ENCODE data around the gene PUS7.
A peak's percentile ranks its signal among the peaks of the same experiment; 100 is the strongest.

PUS7 gene, protein sequence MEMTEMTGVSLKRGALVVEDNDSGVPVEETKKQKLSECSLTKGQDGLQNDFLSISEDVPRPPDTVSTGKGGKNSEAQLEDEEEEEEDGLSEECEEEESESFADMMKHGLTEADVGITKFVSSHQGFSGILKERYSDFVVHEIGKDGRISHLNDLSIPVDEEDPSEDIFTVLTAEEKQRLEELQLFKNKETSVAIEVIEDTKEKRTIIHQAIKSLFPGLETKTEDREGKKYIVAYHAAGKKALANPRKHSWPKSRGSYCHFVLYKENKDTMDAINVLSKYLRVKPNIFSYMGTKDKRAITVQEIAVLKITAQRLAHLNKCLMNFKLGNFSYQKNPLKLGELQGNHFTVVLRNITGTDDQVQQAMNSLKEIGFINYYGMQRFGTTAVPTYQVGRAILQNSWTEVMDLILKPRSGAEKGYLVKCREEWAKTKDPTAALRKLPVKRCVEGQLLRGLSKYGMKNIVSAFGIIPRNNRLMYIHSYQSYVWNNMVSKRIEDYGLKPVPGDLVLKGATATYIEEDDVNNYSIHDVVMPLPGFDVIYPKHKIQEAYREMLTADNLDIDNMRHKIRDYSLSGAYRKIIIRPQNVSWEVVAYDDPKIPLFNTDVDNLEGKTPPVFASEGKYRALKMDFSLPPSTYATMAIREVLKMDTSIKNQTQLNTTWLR

GRCh38 chr7:105521717-105522463, at the start of gene PUS7:
Gene PUS7, minus strand, starts transcription at chr7:105522271. Its CDS starts 13,759 bp downstream, at chr7:105508512.
- Histone ChIP-seq H3K9ac (ENCODE audit: low read length) (peak within 1 kb of the TSS; percentile 72), H3K36me3 (ENCODE audit: insufficient read depth, low read length) (no peaks in the 10 kb centered on the region), H3K27ac (ENCODE audit: low read depth, low read length) (peak within 1 kb of the TSS; percentile 84), H3K4me3 (ENCODE audit: low read depth in 1 of 2, low read length in 2 of 2) (peak within 1 kb of the TSS; percentile 49 to 61), H3K9me3 (ENCODE audit: low read length) (no peaks in the 10 kb centered on the region), H3K4me1 (ENCODE audit: insufficient read depth, low read length) (peaks cover 10% of the 10 kb centered on the region), H3K27me3 (ENCODE audit: control insufficient read depth in 1 of 2, insufficient read depth in 2 of 2, low read length in 2 of 2) (no peaks in the 10 kb centered on the region)

GRCh38 chr7:105567821-105568220, 45.8 kb upstream of the PUS7 start:
- no peaks in the 10 kb centered on the region for H3K4me1 ChIP-seq (ENCODE audit: insufficient read depth, low read length)
- no peak overlapping the region for H3K27ac ChIP-seq (ENCODE audit: low read depth, low read length)
- H3K9me3 ChIP-seq (ENCODE audit: low read length), result no peaks in the 10 kb centered on the region
- H3K36me3 ChIP-seq (ENCODE audit: insufficient read depth, low read length), result peaks cover 45% of the 10 kb centered on the region
- no peak overlapping the region for H3K4me3 ChIP-seq (ENCODE audit: low read depth in 1 of 2, low read length in 2 of 2)
- no peak overlapping the region for H3K9ac ChIP-seq (ENCODE audit: low read length)
- H3K27me3 ChIP-seq (ENCODE audit: control insufficient read depth in 1 of 2, insufficient read depth in 2 of 2, low read length in 2 of 2), result no peaks in the 10 kb centered on the region

DNA sequence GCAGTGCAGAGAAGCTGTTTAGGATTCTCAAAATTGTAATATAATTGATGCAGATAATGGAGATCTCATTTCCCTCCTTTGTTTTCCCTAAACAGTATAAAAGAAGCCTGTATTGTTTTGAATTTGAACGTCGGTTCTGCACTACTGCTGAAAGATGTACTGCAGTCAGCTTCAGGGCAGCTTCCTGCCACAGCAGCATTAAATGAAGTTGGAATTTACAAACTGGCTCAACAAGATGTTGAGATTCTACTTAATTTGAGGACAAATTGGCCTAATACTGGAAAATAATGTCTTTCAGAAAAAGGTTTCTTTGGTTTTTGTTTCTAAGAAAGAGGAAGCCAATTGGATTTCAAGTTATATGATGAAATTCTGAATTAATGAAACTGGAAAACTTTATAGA, 45.0 kb upstream of the PUS7 start:
- no peaks in the 10 kb centered on the region for H3K9me3 ChIP-seq (ENCODE audit: low read length)
- H3K4me3 ChIP-seq (ENCODE audit: low read depth in 1 of 2, low read length in 2 of 2), result no peak overlapping the region
- H3K9ac ChIP-seq (ENCODE audit: low read length), result no peak overlapping the region
- no peaks in the 10 kb centered on the region for H3K4me1 ChIP-seq (ENCODE audit: insufficient read depth, low read length)
- no peak overlapping the region for H3K27ac ChIP-seq (ENCODE audit: low read depth, low read length)
- H3K27me3 ChIP-seq (ENCODE audit: control insufficient read depth in 1 of 2, insufficient read depth in 2 of 2, low read length in 2 of 2), result no peaks in the 10 kb centered on the region
- H3K36me3 ChIP-seq (ENCODE audit: insufficient read depth, low read length), result peaks cover 51% of the 10 kb centered on the region

DNA sequence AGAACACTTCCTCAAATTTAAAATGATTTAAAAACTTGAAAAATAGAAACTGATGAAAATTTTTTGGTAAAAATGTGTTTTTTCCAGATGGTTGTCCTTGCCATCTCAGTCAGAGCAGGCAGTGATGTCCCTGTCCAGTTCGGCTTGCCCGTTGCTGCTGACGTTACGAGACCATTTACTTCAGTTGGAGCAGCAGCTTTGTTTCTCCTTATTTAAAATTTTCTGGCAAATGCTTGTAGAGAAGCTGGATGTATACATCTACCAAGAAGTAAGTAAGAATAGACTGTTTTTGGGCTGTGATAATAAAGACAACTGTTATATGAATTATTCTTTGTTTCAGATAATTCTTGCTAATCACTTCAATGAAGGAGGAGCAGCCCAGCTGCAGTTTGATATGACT, 43.1 kb upstream of the PUS7 start:
- H3K4me1 ChIP-seq (ENCODE audit: insufficient read depth, low read length), result no peaks in the 10 kb centered on the region
- H3K36me3 ChIP-seq (ENCODE audit: insufficient read depth, low read length), result peaks cover 57% of the 10 kb centered on the region
- no peak overlapping the region for H3K27ac ChIP-seq (ENCODE audit: low read depth, low read length)
- no peaks in the 10 kb centered on the region for H3K9me3 ChIP-seq (ENCODE audit: low read length)
- no peaks in the 10 kb centered on the region for H3K27me3 ChIP-seq (ENCODE audit: control insufficient read depth in 1 of 2, insufficient read depth in 2 of 2, low read length in 2 of 2)
- H3K4me3 ChIP-seq (ENCODE audit: low read depth in 1 of 2, low read length in 2 of 2), result no peak overlapping the region
- no peak overlapping the region for H3K9ac ChIP-seq (ENCODE audit: low read length)

DNA sequence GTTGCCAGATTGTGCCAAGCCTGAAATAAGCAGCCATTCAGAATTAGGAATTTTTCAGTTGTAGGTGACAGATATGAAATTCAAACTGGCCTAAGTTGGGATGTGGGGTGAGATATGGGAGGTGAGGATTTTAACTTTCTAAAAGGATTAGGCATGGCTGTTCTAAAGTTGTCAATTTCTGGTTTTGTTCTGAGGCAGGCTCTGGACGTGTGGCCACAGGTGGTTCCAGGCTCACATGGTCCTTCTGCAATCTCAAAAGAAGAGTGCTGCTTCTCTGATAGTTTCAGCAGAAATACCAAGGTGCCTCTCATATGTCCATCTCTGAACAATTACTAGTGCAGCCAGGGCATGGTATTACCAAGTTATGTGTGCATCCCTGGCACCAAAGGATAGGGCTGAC, 37.9 kb upstream of the PUS7 start:
- no peak overlapping the region for H3K27ac ChIP-seq (ENCODE audit: low read depth, low read length)
- H3K27me3 ChIP-seq (ENCODE audit: control insufficient read depth in 1 of 2, insufficient read depth in 2 of 2, low read length in 2 of 2), result no peaks in the 10 kb centered on the region
- no peak overlapping the region for H3K4me3 ChIP-seq (ENCODE audit: low read depth in 1 of 2, low read length in 2 of 2)
- H3K9ac ChIP-seq (ENCODE audit: low read length), result no peak overlapping the region
- H3K4me1 ChIP-seq (ENCODE audit: insufficient read depth, low read length), result no peaks in the 10 kb centered on the region
- peaks cover 54% of the 10 kb centered on the region for H3K36me3 ChIP-seq (ENCODE audit: insufficient read depth, low read length)
- H3K9me3 ChIP-seq (ENCODE audit: low read length), result no peaks in the 10 kb centered on the region

GRCh38 chr7:105538339-105538738, 16.3 kb upstream of the PUS7 start:
- Histone ChIP-seq H3K9me3 (ENCODE audit: low read length) (no peaks in the 10 kb centered on the region), H3K9ac (ENCODE audit: low read length) (no peak overlapping the region), H3K36me3 (ENCODE audit: insufficient read depth, low read length) (peaks cover 37% of the 10 kb centered on the region)

DNA sequence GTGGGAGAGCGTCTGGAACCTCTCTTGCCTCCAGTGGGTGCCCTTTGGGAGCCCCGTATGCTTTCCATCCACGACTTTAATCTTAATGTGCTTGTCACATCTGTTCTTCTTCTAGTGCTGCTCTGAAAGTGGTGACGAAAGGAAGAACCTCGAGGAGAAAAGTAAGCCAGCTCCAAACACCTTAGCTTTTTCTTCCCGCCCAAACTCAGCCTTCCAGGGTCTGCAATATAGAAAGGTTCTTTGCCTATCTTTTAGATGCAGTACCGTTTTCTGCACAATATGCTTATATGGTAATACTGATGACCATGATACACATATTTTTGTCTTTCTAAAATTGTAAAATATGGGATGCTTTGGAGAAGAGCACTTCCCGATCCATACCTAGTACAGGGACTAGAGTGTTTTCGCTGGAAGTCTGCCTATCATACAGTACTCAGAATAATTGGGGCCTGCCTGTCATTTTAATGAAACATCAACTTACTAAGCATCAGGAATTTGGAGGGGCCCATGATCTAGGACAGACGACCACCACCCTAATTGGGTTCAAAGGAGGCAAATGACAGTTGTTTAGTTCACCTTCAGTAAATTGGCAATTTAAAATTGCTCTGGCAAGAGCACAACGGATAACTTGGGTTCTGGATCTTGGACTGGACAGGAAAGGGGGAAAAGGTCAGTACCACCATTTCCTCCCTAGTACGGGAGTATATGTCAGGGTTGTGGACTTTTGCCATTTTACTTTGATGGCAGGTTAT, 10.8 kb upstream of the PUS7 start:
- Histone ChIP-seq H3K4me1 (ENCODE audit: insufficient read depth, low read length) (peaks cover 14% of the 10 kb centered on the region), H3K27ac (ENCODE audit: low read depth, low read length) (peak overlapping the region; percentile 90), H3K9ac (ENCODE audit: low read length) (peak overlapping the region; percentile 98), H3K9me3 (ENCODE audit: low read length) (no peaks in the 10 kb centered on the region), H3K4me3 (ENCODE audit: low read depth in 1 of 2, low read length in 2 of 2) (peak overlapping the region; percentile 92 to 99), H3K36me3 (ENCODE audit: insufficient read depth, low read length) (peaks cover 10% of the 10 kb centered on the region), H3K27me3 (ENCODE audit: control insufficient read depth in 1 of 2, insufficient read depth in 2 of 2, low read length in 2 of 2) (no peaks in the 10 kb centered on the region)

More at GRCh38 chr7:105538339-105538738, 16.3 kb upstream of the PUS7 start:
- Histone ChIP-seq H3K4me1 (ENCODE audit: insufficient read depth, low read length) (peaks cover 3% of the 10 kb centered on the region), H3K4me3 (ENCODE audit: low read depth in 1 of 2, low read length in 2 of 2) (no peak overlapping the region), H3K27me3 (ENCODE audit: control insufficient read depth in 1 of 2, insufficient read depth in 2 of 2, low read length in 2 of 2) (no peaks in the 10 kb centered on the region), H3K27ac (ENCODE audit: low read depth, low read length) (no peak overlapping the region)

GRCh38 chr7:105531792-105532671, 10.0 kb upstream of the PUS7 start, which contains the start of gene RINT1:
Gene RINT1, plus strand, starts transcription at chr7:105532201. Its CDS starts 115 bp downstream, at chr7:105532316.
- no peaks in the 10 kb centered on the region for H3K27me3 ChIP-seq (ENCODE audit: control insufficient read depth in 1 of 2, insufficient read depth in 2 of 2, low read length in 2 of 2)
- H3K36me3 ChIP-seq (ENCODE audit: insufficient read depth, low read length), result peaks cover 3% of the 10 kb centered on the region
- peaks cover 14% of the 10 kb centered on the region for H3K4me1 ChIP-seq (ENCODE audit: insufficient read depth, low read length)
- peak within 1 kb of the TSS; percentile 92 to 99 for H3K4me3 ChIP-seq (ENCODE audit: low read depth in 1 of 2, low read length in 2 of 2)
- no peaks in the 10 kb centered on the region for H3K9me3 ChIP-seq (ENCODE audit: low read length)
- peak within 1 kb of the TSS; percentile 90 for H3K27ac ChIP-seq (ENCODE audit: low read depth, low read length)
- peak within 1 kb of the TSS; percentile 98 for H3K9ac ChIP-seq (ENCODE audit: low read length)

- no peaks in the 10 kb centered on the region for H3K36me3 ChIP-seq (ENCODE audit: insufficient read depth, low read length)
- peaks cover 14% of the 10 kb centered on the region for H3K4me1 ChIP-seq (ENCODE audit: insufficient read depth, low read length)
- no peak overlapping the region for H3K27ac ChIP-seq (ENCODE audit: low read depth, low read length)
- H3K27me3 ChIP-seq (ENCODE audit: control insufficient read depth in 1 of 2, insufficient read depth in 2 of 2, low read length in 2 of 2), result no peaks in the 10 kb centered on the region
- H3K9me3 ChIP-seq (ENCODE audit: low read length), result no peaks in the 10 kb centered on the region
- H3K4me3 ChIP-seq (ENCODE audit: low read depth in 1 of 2, low read length in 2 of 2), result no peak overlapping the region
- H3K9ac ChIP-seq (ENCODE audit: low read length), result no peak overlapping the region
These were observed 8.5 kb upstream of the PUS7 start for GRCh38 chr7:105530546-105530945.

DNA sequence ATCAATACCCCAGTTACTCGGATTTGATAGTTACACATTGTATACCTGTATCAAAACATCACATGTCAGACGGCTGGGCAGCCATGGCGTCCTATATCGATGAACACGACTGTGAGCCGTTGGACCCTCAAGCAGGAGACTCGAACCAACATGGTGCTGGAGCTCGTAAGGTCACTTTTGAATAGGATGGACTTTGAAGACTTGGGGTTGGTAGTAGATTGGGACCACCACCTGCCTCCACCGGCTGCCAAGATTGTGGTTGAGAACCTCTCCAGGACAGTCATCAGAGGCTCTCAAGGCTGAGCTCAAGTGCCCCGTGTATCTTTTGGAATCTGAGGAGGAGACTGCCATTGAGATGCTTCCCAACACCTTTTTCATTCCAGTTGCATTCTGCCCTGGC, 8.1 kb upstream of the PUS7 start:
- H3K9ac ChIP-seq (ENCODE audit: low read length), result no peak overlapping the region
- no peaks in the 10 kb centered on the region for H3K36me3 ChIP-seq (ENCODE audit: insufficient read depth, low read length)
- H3K9me3 ChIP-seq (ENCODE audit: low read length), result no peaks in the 10 kb centered on the region
- H3K4me3 ChIP-seq (ENCODE audit: low read depth in 1 of 2, low read length in 2 of 2), result no peak overlapping the region
- H3K27me3 ChIP-seq (ENCODE audit: control insufficient read depth in 1 of 2, insufficient read depth in 2 of 2, low read length in 2 of 2), result no peaks in the 10 kb centered on the region
- H3K4me1 ChIP-seq (ENCODE audit: insufficient read depth, low read length), result peaks cover 14% of the 10 kb centered on the region
- no peak overlapping the region for H3K27ac ChIP-seq (ENCODE audit: low read depth, low read length)

All from muscle layer of colon (tissue), 2 donors.